ENCODE data around the gene CHST11.

The CHST11 gene

DNA sequence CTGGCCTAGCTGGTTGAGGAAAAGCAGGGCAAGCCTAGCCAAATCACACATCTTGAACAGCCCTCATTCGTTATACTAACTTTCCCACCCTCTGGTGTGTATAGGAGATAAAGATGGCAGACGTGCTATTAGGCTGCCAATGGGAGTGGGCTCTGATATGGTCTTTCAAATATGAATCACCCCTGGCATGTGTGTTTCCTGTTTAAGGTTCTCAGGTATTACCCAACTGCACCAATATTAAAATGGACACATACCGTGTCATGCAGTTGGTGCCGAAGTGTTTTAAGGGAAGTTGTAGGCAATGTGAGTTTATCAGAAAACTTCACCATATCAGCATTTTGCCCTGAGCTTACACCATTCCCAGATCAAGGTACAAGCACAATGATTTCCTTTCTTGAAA is 33.4 kb downstream of the CHST11 start:
- Histone ChIP-seq H3K4me3 (ENCODE audit: low read length) (no peak overlapping the region), H3K9ac (ENCODE audit: low read length) (no peak overlapping the region), H3K27me3 (ENCODE audit: control insufficient read depth, insufficient read depth, low read length) (no peaks in the 10 kb centered on the region), H3K9me3 (ENCODE audit: control insufficient read depth, low read length) (no peaks in the 10 kb centered on the region), H3K36me3 (ENCODE audit: control insufficient read depth, insufficient read depth, low read length) (no peaks in the 10 kb centered on the region), H3K4me1 (ENCODE audit: control insufficient read depth, insufficient read depth, low read length) (peaks cover 13% of the 10 kb centered on the region)

DNA sequence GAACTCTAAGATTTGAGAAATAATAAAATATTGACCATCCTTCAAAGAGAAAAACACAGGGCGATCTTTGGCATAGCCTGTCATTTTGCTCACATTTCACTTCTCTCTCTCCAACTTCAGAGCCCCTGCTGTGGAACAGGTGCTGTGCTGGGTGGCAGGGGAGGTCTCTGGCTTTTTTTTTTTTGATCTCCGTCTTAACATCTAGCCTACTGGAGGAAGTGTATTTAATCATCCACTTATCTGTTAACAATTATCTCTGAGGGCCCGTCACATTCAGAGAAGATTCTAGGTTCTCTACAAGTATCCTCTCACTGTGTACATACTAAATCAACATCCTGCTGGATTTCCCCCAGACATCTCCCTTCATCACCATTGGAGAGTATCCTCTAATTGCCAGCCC is 34.1 kb downstream of the CHST11 start:
- H3K4me1 ChIP-seq (ENCODE audit: control insufficient read depth, insufficient read depth, low read length): peaks cover 13% of the 10 kb centered on the region
- H3K36me3 ChIP-seq (ENCODE audit: control insufficient read depth, insufficient read depth, low read length): no peaks in the 10 kb centered on the region
- H3K4me3 ChIP-seq (ENCODE audit: low read length): no peak overlapping the region
- H3K9me3 ChIP-seq (ENCODE audit: control insufficient read depth, low read length): no peaks in the 10 kb centered on the region
- H3K9ac ChIP-seq (ENCODE audit: low read length): no peak overlapping the region
- H3K27me3 ChIP-seq (ENCODE audit: control insufficient read depth, insufficient read depth, low read length): no peaks in the 10 kb centered on the region

DNA sequence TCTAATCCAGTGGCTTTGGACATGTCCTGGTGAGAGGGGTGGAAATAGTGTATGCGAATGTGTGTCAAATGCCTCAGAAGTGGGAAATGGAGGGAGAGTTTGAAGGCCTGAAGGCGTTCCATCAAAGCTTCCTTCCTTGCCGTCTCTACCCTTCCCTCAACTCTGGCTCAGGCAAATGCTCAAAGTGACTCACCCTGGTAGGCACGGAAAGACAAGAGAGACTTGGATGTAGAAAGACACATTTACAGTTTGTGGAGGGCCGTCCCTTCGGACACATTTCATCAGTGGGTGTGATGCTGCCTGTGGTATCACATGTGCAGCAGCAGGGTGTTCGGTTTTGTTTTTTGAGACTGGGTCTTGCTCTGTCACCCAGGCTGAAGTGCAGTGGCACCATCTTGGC is 36.7 kb downstream of the CHST11 start:
- Histone ChIP-seq H3K9ac (ENCODE audit: low read length) (no peak overlapping the region), H3K27me3 (ENCODE audit: control insufficient read depth, insufficient read depth, low read length) (no peaks in the 10 kb centered on the region), H3K36me3 (ENCODE audit: control insufficient read depth, insufficient read depth, low read length) (no peaks in the 10 kb centered on the region), H3K4me1 (ENCODE audit: control insufficient read depth, insufficient read depth, low read length) (peaks cover 13% of the 10 kb centered on the region), H3K4me3 (ENCODE audit: low read length) (no peak overlapping the region), H3K9me3 (ENCODE audit: control insufficient read depth, low read length) (no peaks in the 10 kb centered on the region)

DNA sequence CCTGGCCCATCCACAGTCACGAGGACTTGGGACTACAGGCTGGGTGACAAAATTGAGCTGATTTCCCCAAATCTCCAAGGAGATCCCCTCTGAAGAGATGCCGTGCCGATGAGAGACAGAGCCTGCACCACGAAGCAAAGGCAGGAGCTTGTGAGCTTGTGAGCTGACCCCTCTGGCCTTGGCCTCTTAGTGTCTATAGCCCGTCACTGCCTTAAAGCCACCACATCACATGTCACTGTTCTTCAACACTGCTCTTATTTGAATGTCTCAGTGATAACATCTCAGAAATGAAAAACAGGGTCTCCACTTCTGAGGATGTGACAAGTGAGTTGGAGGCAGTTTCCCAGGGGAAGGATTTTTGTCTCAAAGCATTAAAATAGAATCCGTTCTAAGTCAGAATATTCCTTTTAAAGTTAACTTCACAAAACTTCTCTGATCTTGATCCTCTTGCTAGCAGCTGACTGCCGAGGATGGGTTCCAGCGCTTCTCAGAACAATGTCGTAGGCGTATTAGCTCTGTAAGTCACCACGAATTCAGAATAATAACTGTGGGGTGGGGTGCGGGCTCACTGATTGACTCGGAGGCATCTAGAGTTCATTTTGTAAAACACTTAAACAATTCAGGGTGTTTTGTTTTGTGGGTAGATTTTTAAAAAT is 37.5 kb downstream of the CHST11 start:
- Histone ChIP-seq H3K4me1 (ENCODE audit: control insufficient read depth, insufficient read depth, low read length) (peaks cover 13% of the 10 kb centered on the region), H3K4me3 (ENCODE audit: low read length) (no peak overlapping the region), H3K27me3 (ENCODE audit: control insufficient read depth, insufficient read depth, low read length) (no peaks in the 10 kb centered on the region), H3K9me3 (ENCODE audit: control insufficient read depth, low read length) (no peaks in the 10 kb centered on the region), H3K9ac (ENCODE audit: low read length) (no peak overlapping the region), H3K36me3 (ENCODE audit: control insufficient read depth, insufficient read depth, low read length) (no peaks in the 10 kb centered on the region)

DNA sequence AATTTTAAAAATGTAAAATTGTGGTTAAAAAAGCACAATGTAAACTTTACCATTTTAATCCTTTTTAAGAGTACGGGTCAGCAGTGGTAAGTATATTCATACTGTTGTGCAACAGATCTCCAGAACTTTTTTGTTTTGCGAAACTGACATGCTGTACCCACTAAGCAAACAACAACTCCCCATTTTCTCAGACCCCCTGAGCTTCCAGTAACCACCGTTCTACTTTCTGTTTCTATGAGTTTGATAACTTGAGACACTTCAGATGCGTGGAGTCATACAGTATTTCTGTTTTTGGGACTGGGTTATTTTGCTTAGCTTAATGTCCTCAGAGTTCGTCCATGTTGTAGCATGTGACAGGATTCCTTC is 38.0 kb downstream of the CHST11 start:
- no peak overlapping the region for H3K4me3 ChIP-seq (ENCODE audit: low read length)
- H3K9ac ChIP-seq (ENCODE audit: low read length): no peak overlapping the region
- H3K9me3 ChIP-seq (ENCODE audit: control insufficient read depth, low read length): no peaks in the 10 kb centered on the region
- no peaks in the 10 kb centered on the region for H3K27me3 ChIP-seq (ENCODE audit: control insufficient read depth, insufficient read depth, low read length)
- H3K4me1 ChIP-seq (ENCODE audit: control insufficient read depth, insufficient read depth, low read length): peaks cover 11% of the 10 kb centered on the region
- no peaks in the 10 kb centered on the region for H3K36me3 ChIP-seq (ENCODE audit: control insufficient read depth, insufficient read depth, low read length)

DNA sequence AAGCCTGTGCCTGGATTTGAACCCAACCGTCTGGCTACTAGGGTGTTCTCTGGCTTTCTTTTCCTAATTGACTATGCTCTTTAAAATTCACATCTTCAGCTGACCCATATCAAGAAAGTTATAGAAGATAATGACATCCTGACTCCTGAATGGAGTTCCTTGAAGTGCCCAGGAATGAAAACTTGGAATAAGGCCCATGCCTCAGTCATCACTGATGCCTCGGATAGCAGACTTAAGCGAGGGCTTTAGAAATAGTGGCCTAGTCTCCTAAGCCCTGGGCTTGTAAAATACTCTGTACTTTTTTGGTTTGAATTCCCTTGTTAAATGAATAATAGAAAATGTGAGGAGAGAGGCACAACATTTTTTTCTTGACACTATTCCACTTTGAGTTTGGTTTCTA is 39.0 kb downstream of the CHST11 start:
- Histone ChIP-seq H3K9ac (ENCODE audit: low read length) (no peak overlapping the region), H3K4me1 (ENCODE audit: control insufficient read depth, insufficient read depth, low read length) (peaks cover under 1% of the 10 kb centered on the region), H3K27me3 (ENCODE audit: control insufficient read depth, insufficient read depth, low read length) (no peaks in the 10 kb centered on the region), H3K36me3 (ENCODE audit: control insufficient read depth, insufficient read depth, low read length) (no peaks in the 10 kb centered on the region), H3K4me3 (ENCODE audit: low read length) (no peak overlapping the region), H3K9me3 (ENCODE audit: control insufficient read depth, low read length) (no peaks in the 10 kb centered on the region)

DNA sequence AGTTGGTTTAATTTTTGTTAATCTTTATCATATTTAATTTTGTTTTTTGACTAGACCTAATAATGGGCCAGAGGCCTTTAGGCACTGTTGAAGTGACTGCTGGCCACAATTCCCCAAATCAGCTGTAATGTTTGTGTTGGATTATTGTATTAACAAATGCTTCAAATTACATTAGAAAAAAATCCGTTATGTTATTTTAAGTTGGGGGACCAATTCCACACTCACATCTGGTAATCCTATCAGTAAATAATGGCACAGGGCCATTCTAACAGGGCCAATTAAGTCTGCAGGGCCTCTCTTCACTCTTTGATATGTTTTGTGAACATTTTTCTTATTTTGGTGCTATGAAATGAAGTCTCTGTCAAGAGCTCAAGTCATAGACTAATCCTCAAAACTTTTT is 39.6 kb downstream of the CHST11 start:
- Histone ChIP-seq H3K9me3 (ENCODE audit: control insufficient read depth, low read length) (no peaks in the 10 kb centered on the region), H3K27me3 (ENCODE audit: control insufficient read depth, insufficient read depth, low read length) (no peaks in the 10 kb centered on the region), H3K9ac (ENCODE audit: low read length) (no peak overlapping the region), H3K4me1 (ENCODE audit: control insufficient read depth, insufficient read depth, low read length) (no peaks in the 10 kb centered on the region), H3K4me3 (ENCODE audit: low read length) (no peak overlapping the region), H3K36me3 (ENCODE audit: control insufficient read depth, insufficient read depth, low read length) (no peaks in the 10 kb centered on the region)

DNA sequence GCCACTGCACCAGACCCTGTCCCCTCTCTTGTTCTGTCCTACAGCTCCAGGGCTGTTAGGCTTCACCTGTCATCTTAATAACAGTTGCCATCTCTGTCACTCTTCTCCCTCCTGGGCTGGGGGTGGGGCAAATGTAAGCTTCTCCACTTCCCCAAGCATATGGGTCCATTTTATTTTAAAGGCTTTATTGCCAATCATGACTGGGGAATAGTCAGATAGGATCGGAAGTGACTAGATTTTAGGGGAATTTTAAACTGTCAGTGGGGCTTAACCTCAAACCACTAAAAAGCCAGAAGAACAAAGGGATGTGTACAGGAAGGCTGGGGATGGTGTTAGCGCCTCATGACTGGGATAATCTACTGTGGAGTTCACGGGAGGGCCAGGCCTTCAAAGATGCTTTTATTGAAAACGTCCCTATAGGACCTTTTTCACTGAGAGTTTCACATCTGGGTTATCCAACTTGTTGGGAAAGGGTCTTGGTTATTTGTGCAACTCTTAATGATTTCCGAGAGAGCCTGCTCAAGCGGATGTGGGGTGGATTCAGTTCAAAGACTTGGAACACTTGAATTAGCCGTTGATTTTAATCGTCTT is 41.6 kb downstream of the CHST11 start:
- H3K4me1 ChIP-seq (ENCODE audit: control insufficient read depth, insufficient read depth, low read length): no peaks in the 10 kb centered on the region
- no peaks in the 10 kb centered on the region for H3K36me3 ChIP-seq (ENCODE audit: control insufficient read depth, insufficient read depth, low read length)
- H3K27me3 ChIP-seq (ENCODE audit: control insufficient read depth, insufficient read depth, low read length): no peaks in the 10 kb centered on the region
- no peak overlapping the region for H3K9ac ChIP-seq (ENCODE audit: low read length)
- no peaks in the 10 kb centered on the region for H3K9me3 ChIP-seq (ENCODE audit: control insufficient read depth, low read length)
- no peak overlapping the region for H3K4me3 ChIP-seq (ENCODE audit: low read length)

DNA sequence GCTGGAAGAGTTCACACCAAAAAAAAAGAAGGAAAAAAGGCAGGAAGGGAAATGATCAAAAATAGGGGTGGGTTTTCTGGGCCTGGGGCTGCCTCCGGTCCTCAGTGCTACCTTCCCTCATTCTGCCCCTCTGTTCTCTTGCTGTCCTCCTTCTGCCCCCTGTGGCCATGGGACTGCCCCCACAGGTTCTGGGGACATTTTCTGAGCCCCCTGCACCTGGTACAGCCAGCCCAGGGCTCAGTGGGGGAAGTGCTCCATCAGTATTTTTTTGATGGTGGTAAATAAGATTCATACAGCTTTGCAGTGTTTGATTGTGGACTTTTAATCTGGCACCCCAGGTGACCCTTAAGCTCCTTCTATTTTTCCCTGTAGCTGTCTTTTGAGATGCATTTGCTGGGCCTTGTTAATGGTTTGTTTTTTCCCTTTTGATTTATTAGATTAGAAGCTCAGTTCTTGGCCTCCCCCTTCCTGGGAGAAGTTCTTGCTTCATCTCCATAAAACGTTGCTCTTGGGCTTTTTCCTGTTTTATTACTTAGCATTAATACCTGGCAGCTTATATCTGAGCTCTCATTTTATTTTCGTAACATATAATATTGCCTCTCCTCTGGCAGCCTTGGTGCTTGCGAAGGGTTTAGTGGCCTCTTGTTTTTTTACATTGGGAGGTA is 43.1 kb downstream of the CHST11 start:
- H3K9me3 ChIP-seq (ENCODE audit: control insufficient read depth, low read length): no peaks in the 10 kb centered on the region
- H3K9ac ChIP-seq (ENCODE audit: low read length): no peak overlapping the region
- H3K36me3 ChIP-seq (ENCODE audit: control insufficient read depth, insufficient read depth, low read length): no peaks in the 10 kb centered on the region
- peaks cover 7% of the 10 kb centered on the region for H3K27me3 ChIP-seq (ENCODE audit: control insufficient read depth, insufficient read depth, low read length)
- H3K4me1 ChIP-seq (ENCODE audit: control insufficient read depth, insufficient read depth, low read length): no peaks in the 10 kb centered on the region
- no peak overlapping the region for H3K4me3 ChIP-seq (ENCODE audit: low read length)

DNA sequence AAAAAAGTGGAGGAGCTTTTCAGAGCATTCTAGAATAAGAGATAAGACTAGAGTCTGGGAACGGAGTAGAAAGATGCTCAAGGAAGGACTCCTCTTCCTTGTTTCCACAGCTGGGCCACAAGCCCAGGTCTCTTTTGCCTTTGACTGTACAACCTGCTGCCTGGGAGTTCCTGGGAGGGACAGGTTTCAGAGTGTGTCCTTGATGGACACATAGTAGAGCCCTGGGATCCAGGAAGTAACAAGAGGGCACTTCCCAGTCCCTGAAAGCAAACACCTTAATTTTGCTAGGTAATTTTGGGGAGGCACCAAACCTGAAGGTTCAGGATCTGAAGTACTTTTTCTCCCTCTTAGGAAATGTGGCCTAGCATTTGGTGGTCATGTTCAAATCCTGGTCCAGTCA is 44.4 kb downstream of the CHST11 start:
- Histone ChIP-seq H3K27me3 (ENCODE audit: control insufficient read depth, insufficient read depth, low read length) (peaks cover 7% of the 10 kb centered on the region), H3K4me3 (ENCODE audit: low read length) (no peak overlapping the region), H3K9me3 (ENCODE audit: control insufficient read depth, low read length) (no peaks in the 10 kb centered on the region), H3K36me3 (ENCODE audit: control insufficient read depth, insufficient read depth, low read length) (no peaks in the 10 kb centered on the region), H3K9ac (ENCODE audit: low read length) (no peak overlapping the region), H3K4me1 (ENCODE audit: control insufficient read depth, insufficient read depth, low read length) (no peaks in the 10 kb centered on the region)

DNA sequence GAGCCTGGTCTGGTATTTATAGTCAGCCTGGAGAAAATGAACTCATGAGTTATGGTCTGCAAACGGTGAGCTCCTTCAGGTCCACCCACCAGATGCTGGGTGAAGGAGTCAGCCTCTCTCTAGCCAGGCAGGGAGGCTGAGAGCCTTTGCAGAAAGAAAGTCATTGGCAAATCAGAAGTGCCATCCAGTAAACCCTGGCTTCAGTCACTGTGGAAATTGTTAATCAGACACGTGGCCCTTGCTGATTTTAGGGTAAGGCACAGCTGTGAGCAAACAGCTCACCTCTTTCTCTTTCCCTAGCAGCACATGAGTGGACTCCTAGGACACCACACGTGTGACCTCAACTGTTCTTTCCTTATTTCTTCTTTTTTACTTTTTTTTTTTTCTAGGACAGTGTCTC is 44.9 kb downstream of the CHST11 start:
- Histone ChIP-seq H3K9me3 (ENCODE audit: control insufficient read depth, low read length) (no peaks in the 10 kb centered on the region), H3K4me1 (ENCODE audit: control insufficient read depth, insufficient read depth, low read length) (no peaks in the 10 kb centered on the region)

DNA sequence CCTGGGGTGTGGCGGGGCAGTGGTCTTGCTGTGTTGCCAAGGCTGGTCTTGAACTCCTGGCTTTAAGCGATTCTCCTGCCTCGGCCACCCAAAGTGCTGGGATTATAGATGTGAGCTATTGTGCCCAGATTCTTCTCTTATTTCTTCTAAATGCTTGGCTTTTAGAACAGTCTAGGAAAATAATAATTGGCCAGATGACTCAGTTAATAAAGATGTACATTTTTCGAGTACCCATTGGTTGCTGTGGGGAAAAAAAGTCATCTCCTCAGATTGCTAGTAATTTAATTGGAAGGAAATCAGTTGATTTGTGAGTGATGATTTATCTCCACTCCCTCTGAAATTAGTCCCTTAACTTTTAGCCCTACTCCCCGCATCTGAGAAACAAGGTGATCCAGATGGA is 45.5 kb downstream of the CHST11 start:
- Histone ChIP-seq H3K4me3 (ENCODE audit: low read length) (no peak overlapping the region), H3K27me3 (ENCODE audit: control insufficient read depth, insufficient read depth, low read length) (peaks cover 12% of the 10 kb centered on the region), H3K9ac (ENCODE audit: low read length) (no peak overlapping the region), H3K36me3 (ENCODE audit: control insufficient read depth, insufficient read depth, low read length) (no peaks in the 10 kb centered on the region), H3K4me1 (ENCODE audit: control insufficient read depth, insufficient read depth, low read length) (no peaks in the 10 kb centered on the region), H3K9me3 (ENCODE audit: control insufficient read depth, low read length) (no peaks in the 10 kb centered on the region)

More for the DNA sequence above, 44.9 kb downstream of the CHST11 start:
- Histone ChIP-seq H3K27me3 (ENCODE audit: control insufficient read depth, insufficient read depth, low read length) (peaks cover 7% of the 10 kb centered on the region), H3K4me3 (ENCODE audit: low read length) (no peak overlapping the region), H3K9ac (ENCODE audit: low read length) (no peak overlapping the region), H3K36me3 (ENCODE audit: control insufficient read depth, insufficient read depth, low read length) (no peaks in the 10 kb centered on the region)
